ENCODE measurements around the gene HS6ST1.

Gene HS6ST1

DNA sequence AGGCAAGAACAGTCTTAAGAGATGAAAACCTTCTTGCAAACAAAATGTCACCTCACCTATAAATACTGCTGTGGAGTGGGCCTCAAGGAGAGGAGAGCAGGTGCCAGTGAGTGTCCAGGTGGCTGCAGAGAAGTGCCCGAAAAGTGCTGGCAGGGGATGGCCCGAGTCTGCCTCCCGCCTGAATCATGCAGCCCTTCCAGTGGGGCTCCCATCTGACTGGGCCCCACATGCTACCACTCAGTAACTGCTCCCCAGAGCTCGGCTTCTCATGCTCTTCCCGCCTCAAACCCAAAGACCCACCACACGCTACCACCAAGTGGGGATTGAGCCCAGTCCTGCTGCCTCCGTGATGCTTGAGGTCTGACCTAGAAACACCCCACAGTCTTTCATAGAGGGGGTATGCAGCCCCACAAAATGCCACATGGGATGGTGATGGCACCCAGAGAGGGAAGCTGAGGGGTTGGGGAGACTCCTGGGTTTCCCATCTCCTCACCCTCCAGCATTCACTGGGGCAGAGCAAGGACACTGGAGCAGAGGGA, 7.4 kb downstream of the HS6ST1 start:
- in situ Hi-C loops (cut with MboI; ENCODE audit: low sequenced_read_pairs) = no loop called here

DNA sequence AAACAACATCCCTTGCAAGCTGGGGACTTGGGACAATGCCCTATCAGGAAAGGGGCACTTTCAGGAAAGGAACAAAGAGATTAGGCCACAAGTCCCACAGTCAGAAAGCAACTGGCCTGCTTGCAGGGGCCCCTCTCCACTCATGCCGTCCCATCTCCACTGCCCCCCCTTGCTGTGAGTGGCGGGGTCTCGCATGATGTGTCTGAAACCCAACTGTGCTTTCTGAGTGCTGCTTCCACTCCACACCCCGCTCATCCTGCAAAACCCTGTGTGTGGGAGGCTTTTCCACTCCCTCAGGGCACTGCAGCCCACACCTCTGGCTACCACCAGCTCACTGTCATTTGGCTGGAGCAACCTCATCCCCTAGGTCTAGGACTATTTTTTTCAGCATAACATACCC, 7.9 kb downstream of the HS6ST1 start:
- in situ Hi-C loops (cut with MboI; ENCODE audit: low sequenced_read_pairs) = no loop called here

DNA sequence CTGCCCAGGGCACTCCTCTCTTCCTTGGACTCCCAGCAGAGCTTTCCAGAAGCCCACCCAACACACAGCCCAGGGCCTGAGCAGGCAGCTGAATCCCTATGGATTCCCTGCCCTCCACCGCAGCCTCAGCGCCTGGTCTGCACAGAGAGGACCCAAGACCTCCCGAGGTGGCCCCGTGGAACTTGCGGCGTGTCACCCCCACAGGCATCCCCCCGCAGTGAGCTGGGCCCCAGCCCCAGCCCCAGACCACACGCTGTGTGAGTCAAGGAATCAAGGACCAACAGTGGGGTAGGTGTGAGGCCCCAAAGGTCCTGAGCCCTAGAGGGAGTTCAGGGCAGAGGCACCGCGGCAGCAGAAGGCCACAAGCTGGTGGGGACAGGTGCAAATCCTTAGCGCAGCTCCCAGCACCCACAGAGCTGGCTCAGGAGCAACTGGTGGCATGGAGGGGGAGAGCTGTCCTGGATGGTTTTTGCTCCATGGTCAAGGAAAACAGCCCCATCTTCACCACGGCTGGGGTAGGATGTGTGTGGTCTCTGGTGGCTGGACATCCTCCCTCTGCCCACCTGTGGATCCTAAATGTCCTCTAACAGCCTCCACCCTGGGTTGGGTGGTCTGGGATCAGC, 8.5 kb downstream of the HS6ST1 start:
- in situ Hi-C loops (cut with MboI; ENCODE audit: low sequenced_read_pairs) = no loop called here

DNA sequence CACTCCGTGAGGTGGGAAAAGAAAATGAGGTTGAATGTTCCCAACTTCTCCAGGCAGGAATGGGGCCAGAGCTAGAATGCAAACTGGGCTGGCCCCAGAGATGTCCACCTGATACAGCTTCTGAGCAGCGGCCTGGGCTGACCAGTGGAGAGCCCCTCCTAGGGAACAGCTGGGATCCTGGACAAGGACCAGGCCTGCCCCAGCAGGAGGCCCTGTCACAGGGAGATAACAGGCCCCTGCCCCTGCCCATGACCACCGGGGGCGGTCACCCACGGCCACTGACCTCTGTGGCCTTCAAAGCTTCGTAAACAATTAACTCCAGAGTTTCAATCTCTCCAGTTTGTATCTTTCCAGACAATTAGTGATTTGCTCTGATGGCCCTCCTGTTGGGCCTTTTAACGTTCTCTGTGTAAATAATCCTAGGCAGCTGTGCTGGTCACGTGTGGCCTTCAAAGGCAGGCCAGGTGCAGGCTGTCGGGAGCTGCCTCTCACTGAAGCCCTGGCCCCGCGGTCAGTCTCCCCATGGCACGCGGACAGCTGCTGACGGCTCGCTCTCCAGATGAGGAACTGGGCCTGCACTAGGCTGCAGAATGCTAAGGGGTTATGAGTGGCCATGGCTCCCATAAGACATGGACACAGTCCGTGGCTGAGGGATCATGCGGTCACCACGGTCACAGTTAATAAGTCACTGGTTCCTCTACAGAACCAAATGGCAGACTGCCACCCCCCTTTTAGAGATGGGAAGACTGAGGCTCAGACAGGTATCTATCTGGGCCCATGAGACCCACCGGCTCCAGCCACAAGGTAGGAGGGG, 9.2 kb downstream of the HS6ST1 start:
- in situ Hi-C loops (cut with MboI; ENCODE audit: low sequenced_read_pairs) = no loop called here

- in situ Hi-C loops (cut with MboI; ENCODE audit: low sequenced_read_pairs) = no loop called here
Observed at GRCh38 chr2:128308889-128309279, 9.8 kb downstream of the HS6ST1 start.

DNA sequence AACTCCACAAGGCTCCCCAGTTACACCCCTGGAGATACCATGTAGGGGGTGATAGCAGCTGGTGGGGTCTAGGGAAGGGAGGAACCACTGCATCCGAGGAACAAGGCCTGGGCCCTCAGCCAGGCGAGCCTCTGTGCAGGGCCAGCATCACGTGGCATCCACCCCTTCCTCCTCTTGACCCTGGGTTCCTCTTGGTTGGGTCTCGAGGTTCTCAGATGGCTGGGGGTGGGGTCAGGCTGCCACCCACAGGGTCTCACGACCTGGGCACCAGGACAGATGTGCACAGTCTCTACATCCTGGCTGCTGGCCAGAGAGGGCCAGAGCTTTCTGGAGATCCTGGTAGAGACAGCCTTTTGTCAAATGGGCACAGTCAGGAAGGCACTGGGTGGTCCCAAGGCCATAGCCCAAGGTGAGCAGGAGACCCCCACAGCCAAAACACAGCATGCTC, 10.4 kb downstream of the HS6ST1 start:
- in situ Hi-C loops (cut with MboI; ENCODE audit: low sequenced_read_pairs) = no loop called here

DNA sequence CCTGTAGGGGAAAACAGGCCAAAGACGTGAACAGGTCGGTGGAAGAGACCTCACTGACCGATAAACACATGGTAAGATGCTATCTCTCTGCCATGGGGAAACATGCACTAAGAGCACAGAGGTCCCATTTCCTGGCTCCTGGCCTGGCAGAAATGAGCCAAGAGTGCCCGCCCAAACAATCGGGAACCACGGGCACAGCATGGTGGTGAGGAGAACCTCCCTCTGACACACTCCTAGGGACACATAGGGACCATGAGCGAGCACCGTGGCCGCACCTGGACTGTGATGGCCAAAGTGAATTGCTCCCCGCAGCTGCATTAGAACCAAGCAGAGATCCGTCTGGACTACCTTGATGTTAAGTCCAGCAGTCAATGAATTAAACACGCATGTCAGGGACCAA, 11.1 kb downstream of the HS6ST1 start:
- in situ Hi-C loops (cut with MboI; ENCODE audit: low sequenced_read_pairs) = no loop called here

DNA sequence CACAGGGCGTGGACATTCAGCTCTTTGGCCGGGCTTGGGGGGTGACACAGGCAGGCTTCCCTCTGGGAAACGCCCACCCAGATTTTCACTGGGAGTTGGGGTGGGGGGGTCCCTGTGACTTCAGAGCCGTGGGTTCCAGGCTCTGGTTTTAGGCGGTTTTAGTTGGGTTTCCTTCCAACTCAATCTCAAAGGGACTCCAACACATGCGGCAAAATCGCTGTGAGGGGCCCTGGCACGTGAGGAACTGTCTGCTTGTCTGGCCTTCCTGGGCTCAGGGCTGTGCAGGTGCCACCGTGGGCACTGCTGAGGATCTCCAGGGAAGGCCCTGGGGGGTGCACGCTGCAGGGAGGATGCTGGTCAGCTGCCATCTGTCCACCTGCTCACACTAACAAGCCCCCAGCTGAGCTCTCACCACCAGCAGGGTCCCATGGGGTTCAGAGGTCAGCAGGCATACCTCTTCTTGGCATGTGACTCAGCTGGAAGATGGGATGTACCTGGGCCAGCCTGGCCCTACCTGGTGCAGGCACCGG, 11.7 kb downstream of the HS6ST1 start:
- in situ Hi-C loops (cut with MboI; ENCODE audit: low sequenced_read_pairs) = no loop called here

DNA sequence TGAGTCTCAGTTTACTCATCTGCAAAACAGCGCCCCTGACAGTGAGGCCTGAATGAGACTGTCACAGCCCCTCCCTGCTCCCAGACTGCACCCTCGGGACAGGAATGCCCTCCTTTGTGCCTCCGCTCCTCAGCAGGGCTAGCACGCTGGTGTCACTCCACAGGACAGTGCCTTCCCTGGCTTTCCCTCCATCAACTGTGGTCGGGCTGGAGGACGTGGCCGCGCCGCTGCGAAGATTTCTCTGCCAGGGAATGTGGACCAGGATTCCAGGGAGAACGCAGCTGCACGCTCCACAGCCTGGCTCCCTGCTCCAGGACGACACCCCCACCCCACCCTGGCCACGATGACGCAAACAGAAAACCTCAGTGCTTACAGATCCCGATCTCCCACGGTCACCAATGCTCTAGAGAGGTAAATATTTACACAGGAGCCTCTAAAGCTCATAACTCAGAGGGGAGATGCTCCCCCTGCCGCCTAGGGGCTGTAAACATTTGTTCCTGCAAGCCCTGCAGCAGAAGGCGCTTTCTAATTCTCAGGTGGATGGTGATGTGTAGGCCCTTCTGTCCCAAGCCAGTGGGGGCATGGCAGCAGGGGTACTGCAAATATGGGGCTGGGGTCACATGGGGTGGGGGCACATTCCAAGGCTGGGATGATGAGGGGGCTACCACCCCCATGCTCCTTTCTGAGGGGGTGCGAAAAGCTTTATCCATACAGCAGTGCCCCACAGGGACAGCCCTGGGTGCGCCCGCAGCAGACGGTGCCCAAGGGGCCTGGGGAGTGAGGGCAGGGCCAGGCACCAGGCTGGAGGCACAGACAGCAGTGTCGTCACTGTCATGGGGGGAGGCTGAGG, 12.4 kb downstream of the HS6ST1 start:
- in situ Hi-C loops (cut with MboI; ENCODE audit: low sequenced_read_pairs) = no loop called here

DNA sequence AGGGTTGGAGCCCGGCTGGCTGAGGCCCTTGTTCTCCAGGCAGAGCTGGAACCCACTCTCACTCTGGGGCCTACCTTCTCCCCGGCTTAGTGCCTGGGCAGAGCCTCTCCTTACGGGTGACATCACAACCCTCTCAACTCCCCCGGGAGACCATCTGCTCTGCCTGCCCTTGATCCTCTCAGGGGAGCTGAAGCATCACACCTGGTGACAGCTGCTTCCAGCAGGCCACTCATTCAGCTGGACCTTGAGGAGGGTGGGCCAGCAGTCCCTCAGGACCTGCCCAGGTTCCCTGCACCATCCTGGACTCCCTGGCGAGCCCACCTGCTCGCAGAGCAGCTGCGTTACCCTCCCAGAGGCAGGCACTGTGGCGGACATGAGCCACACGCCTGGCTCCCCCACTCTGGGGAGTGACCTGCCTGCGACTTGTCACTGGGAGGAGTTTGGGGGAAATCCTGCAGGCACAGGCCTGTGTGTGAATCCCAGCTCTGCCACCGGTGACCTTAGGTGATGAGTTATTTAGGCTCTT, 13.1 kb downstream of the HS6ST1 start:
- in situ Hi-C loops (cut with MboI; ENCODE audit: low sequenced_read_pairs) = no loop called here

- in situ Hi-C loops (cut with MboI; ENCODE audit: low sequenced_read_pairs) = no loop called here
Observed at GRCh38 chr2:128304715-128305554, 13.7 kb downstream of the HS6ST1 start.

- in situ Hi-C loops (cut with MboI; ENCODE audit: low sequenced_read_pairs) = no loop called here
Observed at GRCh38 chr2:128304330-128304714, 14.3 kb downstream of the HS6ST1 start.

DNA sequence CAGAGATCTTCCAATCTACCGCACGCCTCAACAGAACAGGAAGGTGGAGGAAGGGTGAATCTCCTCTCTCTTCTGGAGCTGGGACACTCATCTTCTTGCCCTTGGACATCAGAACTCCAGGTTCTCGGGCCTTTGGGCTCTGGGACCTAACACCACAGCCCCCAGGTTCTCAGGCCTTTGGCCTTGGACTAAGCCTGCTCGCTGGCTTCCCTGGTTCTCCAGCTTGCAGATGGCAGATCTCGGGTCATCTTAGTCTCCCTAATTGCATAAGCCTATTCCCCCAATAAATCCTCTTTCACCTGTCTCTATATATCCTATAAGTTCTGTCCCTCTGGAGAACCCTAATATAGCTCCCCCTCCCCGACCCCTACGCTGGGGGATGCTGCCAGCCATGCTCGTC, 14.8 kb downstream of the HS6ST1 start:
- in situ Hi-C loops (cut with MboI; ENCODE audit: low sequenced_read_pairs) = no loop called here

DNA sequence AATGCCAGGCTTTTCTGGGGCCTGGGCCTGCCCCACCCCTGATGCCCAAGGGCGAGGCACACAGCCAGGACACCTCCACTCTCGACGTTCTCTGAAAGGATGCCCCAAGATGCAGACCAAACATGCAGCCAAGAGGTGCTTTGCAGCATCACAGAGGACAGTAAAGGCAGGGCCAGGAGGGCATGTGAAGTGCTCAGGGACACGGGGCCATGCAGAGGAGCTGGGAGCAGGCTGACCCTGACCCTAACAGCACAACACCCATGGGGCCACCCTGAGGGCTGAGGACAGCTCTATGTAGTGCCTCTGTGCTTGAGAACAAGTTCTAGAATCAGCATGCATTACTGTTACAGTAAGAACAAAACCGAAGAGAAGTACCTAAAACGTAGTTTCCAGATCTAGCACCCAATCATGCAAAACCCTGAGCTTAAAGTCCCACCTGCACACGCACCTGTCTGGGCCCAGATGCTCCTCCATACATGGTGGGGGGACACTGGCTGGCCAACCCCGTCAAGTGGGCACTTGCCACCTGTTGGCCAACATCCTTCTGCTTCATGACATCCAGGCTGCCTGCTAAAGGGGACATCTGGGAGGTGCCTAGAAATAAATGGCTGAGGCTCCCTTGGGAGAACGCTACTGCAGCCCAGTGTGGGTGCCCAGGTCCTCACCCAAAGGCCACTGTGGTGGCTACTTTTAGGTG, 15.4 kb downstream of the HS6ST1 start:
- in situ Hi-C loops (cut with MboI; ENCODE audit: low sequenced_read_pairs) = no loop called here

DNA sequence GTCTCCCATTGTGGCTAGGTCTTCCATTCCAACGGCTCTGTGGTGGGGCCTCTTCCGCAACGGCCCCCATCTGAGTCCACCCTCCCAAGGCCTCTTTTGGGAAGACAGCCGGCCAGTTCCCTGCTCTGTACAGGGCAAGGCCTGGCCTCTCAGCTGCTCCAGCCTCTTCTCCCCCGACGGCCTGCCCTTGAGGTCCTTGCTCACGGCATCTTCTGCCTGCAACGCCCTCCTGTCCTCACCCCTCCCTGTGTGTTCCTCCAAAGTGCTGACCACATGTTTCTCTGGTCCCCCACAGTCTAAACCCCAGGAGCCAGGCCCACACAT, 16.0 kb downstream of the HS6ST1 start:
- in situ Hi-C loops (cut with MboI; ENCODE audit: low sequenced_read_pairs) = no loop called here

GRCh38 chr2:128302011-128302743, 16.5 kb downstream of the HS6ST1 start:
- in situ Hi-C loops (cut with MboI; ENCODE audit: low sequenced_read_pairs) = no loop called here

GRCh38 chr2:128301501-128301966, 17.1 kb downstream of the HS6ST1 start:
- in situ Hi-C loops (cut with MboI; ENCODE audit: low sequenced_read_pairs) = no loop called here

DNA sequence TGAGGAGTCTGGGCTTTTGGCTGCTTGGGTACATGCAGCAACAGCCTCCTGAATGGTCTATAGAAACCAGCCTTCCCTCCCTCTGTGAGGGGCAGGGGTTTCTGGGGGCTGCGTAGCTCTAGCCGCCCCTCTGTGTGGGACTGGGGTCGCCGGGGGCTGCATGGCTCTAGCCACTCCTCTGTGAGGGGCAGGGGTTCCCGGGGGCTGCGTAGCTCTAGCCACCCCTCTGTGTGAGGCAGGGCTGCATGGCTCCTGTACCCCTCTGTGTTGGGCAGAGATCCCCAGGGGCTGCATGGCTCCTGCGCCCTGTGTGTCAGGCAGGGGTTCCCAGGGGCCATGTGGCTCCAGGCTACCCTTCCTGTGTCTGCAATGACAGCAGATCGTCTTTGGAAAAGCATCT, 17.6 kb downstream of the HS6ST1 start:
- in situ Hi-C loops (cut with MboI; ENCODE audit: low sequenced_read_pairs) = no loop called here

Data from HL-60/S4 (cell line).